SK-N-MC (cell line): ENCODE data around the gene RNASEL.

ENCODE experiments used
- EZH2 ChIP-seq: fragments of 200-600 bp; sonication (generic); IDR thresholded peaks from one replicate; pipeline ENCODE4 v1.6.1; 2017; ENCODE audit warnings: antibody characterized with exemption
- FOXP2 ChIP-seq: optimal IDR thresholded peaks from 2 replicates; pipeline ENCODE3; 2011; ENCODE audit warnings: mild to moderate bottlenecking, moderate library complexity; ENCODE audit not compliant: insufficient read depth; ENCODE audit errors: extremely low read length, control extremely low read depth
- POLR2AphosphoS5 ChIP-seq: IDR thresholded peaks from 2 replicates; pipeline ENCODE4 v1.6.1; 2012; ENCODE audit warnings: mild to moderate bottlenecking, low read depth, low read length, borderline replicate concordance

- TF ChIP-seq EZH2 = no peak
- no peak for TF ChIP-seq POLR2AphosphoS5
- no peak for TF ChIP-seq FOXP2
Measured at GRCh38 chr1:182610606-182611194, 21.6 kb upstream of the RNASEL start.
